HG02943 (cell line): ENCODE results near the gene KCNH1.
"Not testable (repeated sequence)": the region's sequence is repeated elsewhere in the genome, so short reads cannot be mapped to it uniquely, and the experiment has no call there.

Source experiments
- ATAC-seq: cut with Tn5 transposase; IDR thresholded peaks from one replicate; pipeline ENCODE4 v1.9.1; 2021; ENCODE audit warnings: mild to moderate bottlenecking, low read depth, moderate library complexity; ENCODE audit not compliant: unreplicated experiment

KCNH1 gene

DNA sequence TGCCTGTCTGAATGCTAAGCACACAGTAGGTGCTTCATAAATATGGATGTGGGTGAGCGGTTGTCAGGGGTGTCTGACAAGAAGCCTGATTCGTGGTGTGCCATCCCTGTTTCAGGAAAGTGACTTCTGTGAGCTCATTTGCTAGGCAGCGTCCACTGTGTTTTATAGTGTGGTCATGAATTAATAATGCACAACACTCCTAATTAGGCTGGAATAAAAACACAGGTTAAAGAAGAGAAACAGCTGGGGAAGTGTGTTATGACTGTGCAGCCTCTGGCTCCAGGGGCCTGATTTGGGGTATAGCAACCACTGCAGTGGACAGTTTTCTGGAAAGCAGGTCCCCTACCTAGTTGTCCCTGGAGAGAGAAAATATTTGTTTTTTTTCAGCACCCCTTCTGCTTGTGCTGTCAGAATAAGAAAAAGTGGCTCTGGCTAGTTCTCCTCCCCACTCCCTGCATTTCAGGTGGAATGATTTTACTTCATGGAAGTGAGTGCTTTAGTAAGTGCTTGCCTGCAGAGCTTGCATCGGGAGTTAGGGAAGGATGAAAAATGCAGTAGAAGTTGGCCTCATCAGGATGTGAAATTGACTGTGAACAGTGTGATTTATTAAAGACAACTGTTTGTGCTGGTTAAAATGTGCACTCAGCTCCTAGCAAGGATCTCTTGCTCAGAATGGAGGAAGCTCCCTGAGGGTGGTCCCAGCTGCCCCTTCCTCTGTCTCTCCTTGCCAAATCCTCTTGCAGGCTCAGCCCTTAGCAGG, 471.5 kb downstream of the KCNH1 start:
- no peak for ATAC-seq

DNA sequence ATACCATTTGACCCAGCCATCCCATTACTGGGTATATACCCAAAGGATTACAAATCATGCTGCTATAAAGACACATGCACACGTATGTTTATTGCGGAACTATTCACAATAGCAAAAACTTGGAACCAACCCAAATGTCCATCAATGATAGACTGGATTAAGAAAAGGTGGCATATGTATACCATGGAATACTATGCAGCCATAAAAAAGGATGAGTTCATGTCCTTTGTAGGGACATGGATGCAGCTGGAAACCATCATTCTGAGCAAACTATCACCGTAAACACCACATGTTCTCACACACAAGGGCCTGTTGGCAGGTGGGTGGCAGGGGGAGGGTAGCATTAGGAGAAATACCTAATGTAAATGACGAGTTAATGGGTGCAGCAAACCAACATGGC, 472.4 kb downstream of the KCNH1 start:
- not testable (repeated sequence) for ATAC-seq

DNA sequence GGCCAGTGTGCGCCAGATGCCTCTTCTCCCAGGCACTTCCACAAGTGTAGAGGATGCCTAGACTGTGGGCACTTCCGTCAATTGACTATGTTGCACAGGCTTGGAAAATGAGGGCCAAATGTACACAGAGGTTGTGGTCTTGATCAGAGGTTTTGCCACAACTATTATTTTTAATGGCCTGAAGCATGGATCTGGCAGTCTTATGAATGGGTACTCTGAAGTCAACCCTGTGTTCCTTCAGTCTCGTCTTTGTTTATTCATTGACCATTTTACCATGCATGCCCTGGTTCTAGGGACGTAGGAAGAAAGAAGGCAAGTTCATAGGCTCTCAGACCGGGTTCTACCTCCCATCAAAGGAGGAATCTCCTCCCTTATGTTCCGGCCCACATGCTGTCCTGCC, 476.1 kb downstream of the KCNH1 start:
- no peak for ATAC-seq

DNA sequence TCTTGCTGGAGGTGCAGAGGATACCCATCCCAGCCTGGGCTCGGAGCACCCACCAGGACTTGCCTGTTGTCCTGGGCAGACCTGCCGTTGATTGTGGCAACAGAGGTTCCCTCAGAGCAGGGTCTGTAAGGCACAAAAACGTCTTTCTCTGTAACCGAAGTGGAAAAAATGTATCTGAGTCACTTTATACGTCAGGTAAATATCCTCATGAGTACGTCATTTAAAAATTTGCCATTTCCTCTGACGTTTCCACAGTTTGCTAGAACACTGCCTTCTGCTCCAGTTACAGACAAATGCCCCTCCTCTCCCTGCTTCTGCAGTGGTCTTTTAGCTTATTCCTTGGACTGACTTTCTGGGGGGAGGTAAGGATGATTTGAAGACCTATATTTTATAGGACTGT, 478.4 kb downstream of the KCNH1 start:
- no peak for ATAC-seq

GRCh38 chr1:210654176-210654981, 479.6 kb downstream of the KCNH1 start:
- ATAC-seq = no peak

GRCh38 chr1:210653771-210654170, 480.2 kb downstream of the KCNH1 start:
- ATAC-seq = no peak

DNA sequence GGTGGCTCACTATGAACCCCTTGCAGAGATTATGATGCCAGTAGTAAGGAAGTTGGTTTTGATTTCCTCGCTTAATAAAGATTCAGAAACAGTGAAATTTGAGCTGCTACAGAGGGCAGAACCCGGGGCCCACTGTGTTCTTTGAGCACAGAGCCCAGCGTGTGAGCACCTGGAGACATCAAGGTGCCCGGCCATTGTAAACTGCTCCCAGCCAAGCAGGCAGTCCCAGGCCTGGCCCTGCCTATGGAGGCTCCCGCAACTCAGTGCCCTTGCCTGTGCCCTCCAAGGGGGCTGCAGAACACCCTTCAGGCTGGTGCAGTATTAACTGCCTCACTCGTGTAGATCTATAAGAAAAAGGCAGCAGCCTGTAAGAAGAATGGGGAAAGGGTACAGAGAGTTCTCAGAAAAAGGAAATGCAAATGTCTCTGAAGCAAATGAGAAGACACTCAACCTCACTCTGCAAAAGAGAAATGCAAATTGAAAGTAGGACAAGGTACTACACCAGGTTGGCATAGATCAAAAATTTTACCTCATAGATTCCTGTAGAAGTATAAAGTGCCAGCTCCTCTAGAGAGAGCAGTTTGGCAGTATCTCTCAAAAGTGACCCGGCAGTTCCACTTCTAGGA, 481.5 kb downstream of the KCNH1 start:
- no peak for ATAC-seq

DNA sequence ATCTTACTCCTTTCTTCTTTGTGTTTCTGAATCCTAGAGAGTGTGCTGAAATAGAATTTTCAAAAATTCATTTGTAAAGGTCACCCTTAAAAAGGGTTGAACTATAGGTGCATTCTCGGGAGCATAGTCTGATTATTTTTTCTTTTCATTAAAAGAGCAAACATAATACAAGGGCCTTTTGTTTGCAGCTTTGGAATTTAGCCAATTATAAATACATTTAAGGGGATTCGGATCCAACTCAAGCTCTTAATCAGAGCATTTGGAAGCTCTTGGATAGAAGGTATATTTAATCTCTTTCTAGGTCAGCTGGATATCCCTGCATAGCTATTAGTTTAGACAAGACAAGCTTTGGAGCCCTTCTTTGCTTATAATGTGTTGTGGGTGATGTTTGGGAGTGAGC, 483.5 kb downstream of the KCNH1 start:
- no peak for ATAC-seq

GRCh38 chr1:210648588-210649269, 485.2 kb downstream of the KCNH1 start:
- no peak for ATAC-seq

GRCh38 chr1:210647406-210648333, 486.3 kb downstream of the KCNH1 start:
- no peak for ATAC-seq

- no peak for ATAC-seq
These were observed 487.7 kb downstream of the KCNH1 start for GRCh38 chr1:210646258-210646616.

DNA sequence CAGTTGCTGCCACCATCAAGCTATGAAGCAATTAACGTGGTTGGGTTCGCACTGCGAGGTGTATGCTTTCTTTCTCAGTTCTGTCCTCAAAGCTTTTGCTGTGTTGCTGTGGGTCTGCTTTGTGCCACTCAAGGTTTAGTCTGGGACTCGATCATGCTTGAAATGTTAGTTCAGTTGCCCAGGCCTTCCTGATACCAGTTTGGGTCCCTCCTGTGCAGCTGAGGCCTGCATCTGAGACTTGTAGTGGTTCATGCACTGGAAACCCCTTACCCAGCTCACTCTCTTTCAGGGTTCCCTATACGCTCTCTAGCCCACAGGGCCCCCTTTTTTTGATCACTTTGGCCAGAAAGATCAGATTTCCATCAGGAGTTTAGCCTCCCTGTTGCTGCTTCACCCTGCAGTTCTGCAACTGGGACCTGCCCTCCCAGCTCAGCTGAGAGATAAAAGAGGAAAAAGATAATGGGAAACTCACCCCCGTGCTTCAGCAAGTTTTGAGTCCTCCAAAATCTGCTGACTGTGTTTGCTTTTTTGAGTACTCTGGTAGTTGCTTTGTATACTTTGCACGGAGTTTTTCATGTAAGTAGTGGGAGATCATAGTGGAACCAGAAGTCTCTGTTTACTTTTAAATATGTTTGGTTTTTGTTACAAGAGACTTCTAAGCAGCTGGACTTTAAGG, 488.2 kb downstream of the KCNH1 start:
- no peak for ATAC-seq

- no peak for ATAC-seq
These were observed 492.4 kb downstream of the KCNH1 start for GRCh38 chr1:210641582-210641981.

DNA sequence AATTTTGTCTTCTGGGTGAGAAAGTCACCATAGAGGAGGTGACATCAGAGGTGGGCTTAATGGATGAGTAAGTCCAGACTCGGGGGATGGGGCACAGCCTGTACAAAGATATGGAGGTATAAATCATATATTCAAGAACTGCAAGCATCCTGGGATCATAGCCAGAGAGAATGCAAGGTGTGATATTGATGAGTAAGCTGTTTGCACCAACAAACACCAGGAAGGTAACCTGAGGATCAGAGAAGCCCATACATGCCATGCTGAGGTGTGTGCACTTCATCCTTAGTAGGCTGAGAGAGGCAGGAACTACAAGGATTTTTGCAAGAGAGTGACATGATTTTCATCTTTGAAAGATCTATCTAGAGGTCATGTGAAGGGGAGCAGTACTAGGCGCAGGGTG, 498.8 kb downstream of the KCNH1 start:
- ATAC-seq = no peak

DNA sequence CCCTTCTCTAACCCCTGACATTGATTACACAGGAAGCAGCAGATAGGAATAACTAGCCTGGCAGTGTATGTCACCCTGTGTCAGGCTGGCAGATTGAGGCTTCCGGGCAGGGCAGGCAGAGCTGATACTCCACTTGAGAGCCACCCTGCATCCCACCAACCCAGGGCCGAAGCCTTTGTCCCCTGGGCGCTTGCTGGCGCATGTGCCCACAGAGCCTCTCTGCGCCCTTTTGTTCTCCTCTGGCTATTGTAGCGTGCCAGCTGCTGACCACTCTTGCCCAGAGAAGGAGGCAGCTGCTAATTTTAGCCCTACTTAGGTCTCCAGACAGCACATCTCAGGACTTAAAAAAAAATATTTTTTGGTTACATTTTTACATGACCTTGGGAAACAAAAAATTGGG, 500.3 kb downstream of the KCNH1 start:
- no peak for ATAC-seq

GRCh38 chr1:210633140-210633539, 500.8 kb downstream of the KCNH1 start:
- ATAC-seq = no peak

DNA sequence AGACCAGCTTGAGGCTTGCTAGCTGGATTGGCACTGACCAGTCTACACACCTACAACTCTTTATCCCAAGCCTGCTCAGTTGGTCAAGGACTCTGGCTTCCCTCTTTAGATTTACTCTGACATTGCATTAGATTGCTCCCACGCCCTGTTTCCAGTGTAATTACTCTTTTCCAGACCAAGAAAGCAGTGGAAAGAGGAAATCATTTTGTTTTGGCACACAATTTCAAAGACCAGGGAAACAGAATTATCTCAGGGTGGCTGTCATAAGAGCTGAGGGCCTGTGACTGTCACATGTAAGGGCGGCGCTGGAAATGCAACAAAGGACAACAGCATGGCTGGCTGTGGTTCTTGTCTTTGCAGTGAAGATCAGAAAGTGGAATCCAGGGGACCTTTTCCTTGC, 502.5 kb downstream of the KCNH1 start:
- ATAC-seq = no peak

- ATAC-seq = no peak
These were observed 504.7 kb downstream of the KCNH1 start for GRCh38 chr1:210629276-210629675.

- ATAC-seq = no peak
These were observed 506.2 kb downstream of the KCNH1 start for GRCh38 chr1:210627755-210628154.
